Neural progenitor cell (in vitro differentiated cells): ENCODE results near the gene DNAI2. TPM values are rescaled to one million over a fixed set of nuclear protein-coding genes. Genes with fewer than 3 reads are reported as not detected.

ENCODE experiments used
- DNase-seq: peaks from one replicate; pipeline ENCODE4 v3.0.0-alpha.2; 2016; ENCODE audit warnings: low spot score
- H2AFZ ChIP-seq: fragments of 200-600 bp; sonication (generic); replicated peaks from 2 replicates; pipeline ENCODE4 v1.6.1; 2016; ENCODE audit warnings: antibody characterized with exemption
- H3F3A ChIP-seq: fragments of 200-600 bp; sonication (generic); 2 replicates; pipeline ENCODE4 v1.6.1; 2016; ENCODE audit warnings: antibody characterized with exemption, low read depth
- H3K27ac ChIP-seq: fragments of 200-600 bp; sonication (generic); 2 replicates; pipeline ENCODE4 v1.5.1; 2016; ENCODE audit warnings: mild to moderate bottlenecking
- H3K27me3 ChIP-seq: fragments of 200-600 bp; sonication (generic); 2 replicates; pipeline ENCODE4 v1.6.1; 2016; ENCODE audit warnings: mild to moderate bottlenecking, moderate library complexity
- H3K36me3 ChIP-seq: fragments of 200-600 bp; sonication (generic); 2 replicates; pipeline ENCODE4 v1.5.1; 2016
- H3K4me1 ChIP-seq: fragments of 200-600 bp; sonication (generic); 2 replicates; pipeline ENCODE4 v1.6.1; 2016; ENCODE audit warnings: mixed run types
- H3K4me2 ChIP-seq: fragments of 200-600 bp; sonication (generic); 2 replicates; pipeline ENCODE4 v1.6.1; 2016
- H3K4me3 ChIP-seq: fragments of 200-600 bp; sonication (generic); 2 replicates; pipeline ENCODE4 v1.5.1; 2016
- H3K79me2 ChIP-seq: fragments of 200-600 bp; sonication (generic); 2 replicates; pipeline ENCODE4 v1.6.1; 2016; ENCODE audit warnings: low read depth
- H3K9ac ChIP-seq: fragments of 200-600 bp; sonication (generic); 2 replicates; pipeline ENCODE4 v1.6.1; 2016
- H3K9me3 ChIP-seq: fragments of 200-600 bp; sonication (generic); 2 replicates; pipeline ENCODE4 v1.5.1; 2016; ENCODE audit warnings: low read depth
- H4K20me1 ChIP-seq: fragments of 200-600 bp; sonication (generic); 2 replicates; pipeline ENCODE4 v1.6.1; 2016; ENCODE audit warnings: low read depth
- H3K27ac Mint-ChIP-seq: 3 replicates; pipeline ENCODE4 v1.8.0; 2021; ENCODE audit warnings: mixed read lengths
- H3K27me3 Mint-ChIP-seq: 2 replicates; pipeline ENCODE4 v1.8.0; 2022; ENCODE audit warnings: low read depth, mild to moderate bottlenecking, inconsistent platforms, moderate library complexity, mixed read lengths; ENCODE audit not compliant: insufficient read depth
- H3K36me3 Mint-ChIP-seq: 3 replicates; pipeline ENCODE4 v1.8.0; 2021; ENCODE audit warnings: mixed read lengths
- H3K4me1 Mint-ChIP-seq: 3 replicates; pipeline ENCODE4 v1.8.0; 2021; ENCODE audit warnings: mixed read lengths
- H3K4me3 Mint-ChIP-seq: 3 replicates; pipeline ENCODE4 v1.8.0; 2021; ENCODE audit warnings: mild to moderate bottlenecking, moderate library complexity, mixed read lengths
- H3K9me3 Mint-ChIP-seq: 3 replicates; pipeline ENCODE4 v1.8.0; 2020; ENCODE audit warnings: mixed read lengths
- EZH2 ChIP-seq: fragments of 200-600 bp; sonication (generic); IDR thresholded peaks from 2 replicates; pipeline ENCODE4 v1.6.1; 2017; ENCODE audit warnings: antibody characterized with exemption, mild to moderate bottlenecking, moderate library complexity
- EZH2phosphoT487 ChIP-seq: fragments of 200-600 bp; sonication (generic); IDR thresholded peaks from 2 replicates; pipeline ENCODE4 v1.6.1; 2017; ENCODE audit warnings: antibody characterized with exemption
- total RNA-seq: library from RNA; depleted of rRNA; stranded (reverse); fragments of >200 nt; gene quantifications from 2 replicates; pipeline ENCODE4 v1.2.3, GENCODE V29; 2015; ENCODE audit warnings: low replicate concordance
- TF ChIP-seq, protein P1 (sequence below): fragments of 200-600 bp; sonication (generic); IDR thresholded peaks from 2 replicates; pipeline ENCODE4 v1.5.1; 2017; ENCODE audit warnings: antibody characterized with exemption, mild to moderate bottlenecking

The DNAI2 gene
- total RNA-seq, 1 donor from 2014 or later, result not detected

DNA sequence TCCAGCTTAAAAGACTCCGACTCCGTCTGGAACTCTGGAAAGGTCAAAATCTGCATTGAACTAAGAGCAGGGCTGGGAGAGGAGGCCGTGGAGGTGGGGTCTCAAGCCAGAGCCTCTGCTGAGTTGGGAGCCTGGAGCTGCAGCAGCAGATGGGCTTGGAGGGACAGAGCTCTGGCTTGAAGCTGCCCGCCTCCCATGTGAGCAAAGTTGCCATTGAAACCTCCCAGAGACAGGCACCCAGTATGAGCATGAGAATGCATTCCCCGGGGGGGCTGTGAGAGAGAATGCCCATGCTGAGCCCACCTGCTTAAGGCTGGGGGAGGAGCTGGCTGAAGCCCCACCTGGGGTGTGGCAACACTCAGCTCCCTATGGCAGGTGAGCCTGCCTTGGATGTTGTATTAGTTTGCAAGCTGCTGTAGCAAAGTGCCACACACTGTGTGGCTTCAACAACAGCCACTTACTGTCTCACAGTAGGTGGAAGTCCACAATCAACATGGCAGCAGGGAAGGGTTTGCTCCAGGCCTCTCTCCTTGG is 61.6 kb downstream of the DNAI2 start:
- Histone ChIP-seq H3K27me3 (no peaks in the 10 kb centered on the region), H3K27ac (no peak overlapping the region), H3K9me3 (no peaks in the 10 kb centered on the region), H3K4me3 (no peak overlapping the region), H2AFZ (no peak overlapping the region), H3K9ac (no peak overlapping the region), H3K4me2 (no peak overlapping the region), H3K36me3 (no peaks in the 10 kb centered on the region), H3F3A (no peaks in the 10 kb centered on the region), H3K79me2 (no peaks in the 10 kb centered on the region), H3K4me1 (peaks cover 12% of the 10 kb centered on the region), H4K20me1 (no peaks in the 10 kb centered on the region)
- TF ChIP-seq, protein P1, sequence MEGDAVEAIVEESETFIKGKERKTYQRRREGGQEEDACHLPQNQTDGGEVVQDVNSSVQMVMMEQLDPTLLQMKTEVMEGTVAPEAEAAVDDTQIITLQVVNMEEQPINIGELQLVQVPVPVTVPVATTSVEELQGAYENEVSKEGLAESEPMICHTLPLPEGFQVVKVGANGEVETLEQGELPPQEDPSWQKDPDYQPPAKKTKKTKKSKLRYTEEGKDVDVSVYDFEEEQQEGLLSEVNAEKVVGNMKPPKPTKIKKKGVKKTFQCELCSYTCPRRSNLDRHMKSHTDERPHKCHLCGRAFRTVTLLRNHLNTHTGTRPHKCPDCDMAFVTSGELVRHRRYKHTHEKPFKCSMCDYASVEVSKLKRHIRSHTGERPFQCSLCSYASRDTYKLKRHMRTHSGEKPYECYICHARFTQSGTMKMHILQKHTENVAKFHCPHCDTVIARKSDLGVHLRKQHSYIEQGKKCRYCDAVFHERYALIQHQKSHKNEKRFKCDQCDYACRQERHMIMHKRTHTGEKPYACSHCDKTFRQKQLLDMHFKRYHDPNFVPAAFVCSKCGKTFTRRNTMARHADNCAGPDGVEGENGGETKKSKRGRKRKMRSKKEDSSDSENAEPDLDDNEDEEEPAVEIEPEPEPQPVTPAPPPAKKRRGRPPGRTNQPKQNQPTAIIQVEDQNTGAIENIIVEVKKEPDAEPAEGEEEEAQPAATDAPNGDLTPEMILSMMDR, result no peak
- no peak for TF ChIP-seq EZH2phosphoT487
- TF ChIP-seq EZH2, result no peak
- H3K27ac Mint-ChIP-seq, result no peak overlapping the region
- H3K36me3 Mint-ChIP-seq, result no peaks in the 10 kb centered on the region
- H3K4me1 Mint-ChIP-seq, result peaks cover 28% of the 10 kb centered on the region
- peaks cover 7% of the 10 kb centered on the region for H3K27me3 Mint-ChIP-seq
- H3K4me3 Mint-ChIP-seq, result no peak overlapping the region
- H3K9me3 Mint-ChIP-seq, result no peaks in the 10 kb centered on the region
- DNase-seq, result no peak

DNA sequence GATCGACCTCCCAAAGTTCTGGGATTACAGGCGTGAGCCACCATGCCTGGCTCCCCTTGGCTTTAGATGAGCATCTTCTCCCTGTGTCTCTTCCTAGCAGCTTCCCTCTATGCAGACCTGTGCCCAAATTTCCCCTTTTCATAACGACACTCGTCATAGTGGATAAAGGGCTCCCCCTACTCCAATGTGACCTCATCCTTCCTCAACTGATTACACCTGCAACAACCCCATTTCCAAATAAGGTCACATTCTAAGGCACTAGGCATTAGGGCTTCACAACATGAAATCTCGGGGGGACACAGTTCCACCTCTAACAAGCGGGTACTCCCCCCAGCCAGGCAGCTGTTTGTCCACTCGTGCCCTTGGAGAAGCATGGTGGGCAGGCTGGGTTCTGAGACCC is 62.3 kb downstream of the DNAI2 start:
- Histone ChIP-seq H3K27ac (no peak overlapping the region), H3K4me2 (no peak overlapping the region), H4K20me1 (no peaks in the 10 kb centered on the region), H3F3A (no peaks in the 10 kb centered on the region), H3K9me3 (no peaks in the 10 kb centered on the region), H3K4me3 (no peak overlapping the region), H2AFZ (no peak overlapping the region), H3K36me3 (no peaks in the 10 kb centered on the region), H3K27me3 (no peaks in the 10 kb centered on the region), H3K79me2 (no peaks in the 10 kb centered on the region), H3K4me1 (peaks cover 12% of the 10 kb centered on the region), H3K9ac (no peak overlapping the region)
- Mint-ChIP-seq H3K27me3 (peaks cover 7% of the 10 kb centered on the region), H3K4me1 (peaks cover 26% of the 10 kb centered on the region), H3K9me3 (no peaks in the 10 kb centered on the region), H3K36me3 (no peaks in the 10 kb centered on the region), H3K27ac (no peak overlapping the region), H3K4me3 (no peak overlapping the region)
- no peak for DNase-seq
- no peak for TF ChIP-seq EZH2phosphoT487
- no peak for TF ChIP-seq EZH2
- TF ChIP-seq, protein P1, result no peak

DNA sequence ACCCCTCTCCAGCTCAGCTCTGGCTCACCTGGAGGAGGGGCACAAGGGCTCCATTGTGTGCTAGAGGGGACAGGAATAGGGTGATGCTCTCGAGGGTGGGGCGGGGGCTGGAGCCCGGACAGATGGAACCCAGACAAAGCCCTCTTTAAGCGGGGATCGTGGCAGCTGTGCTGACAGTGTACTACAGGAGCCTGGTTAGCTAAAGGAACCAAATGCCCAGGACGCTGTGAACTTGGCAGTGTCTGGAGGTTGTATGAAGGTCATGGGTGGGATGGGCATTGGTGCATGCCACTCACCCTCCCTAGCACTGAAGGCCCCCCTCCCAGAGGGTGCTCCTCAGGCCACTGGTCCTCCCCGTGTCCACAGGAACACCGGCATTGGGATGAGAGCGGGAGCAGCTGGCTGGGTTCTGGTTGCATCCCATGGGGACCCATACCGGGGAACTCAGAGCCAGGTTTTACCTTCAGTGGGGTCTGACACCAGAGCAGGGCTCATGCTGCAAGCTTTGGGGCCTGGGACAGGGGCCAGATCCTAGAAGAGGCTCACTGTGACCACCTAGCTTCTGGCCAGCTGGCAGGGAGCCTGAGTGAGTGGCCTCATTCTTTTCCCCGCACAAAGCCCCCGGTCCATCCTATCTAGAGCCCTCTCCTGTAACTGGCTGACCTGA is 63.9 kb downstream of the DNAI2 start:
- Mint-ChIP-seq H3K27ac (no peak overlapping the region), H3K4me3 (no peak overlapping the region), H3K27me3 (peaks cover 5% of the 10 kb centered on the region), H3K9me3 (no peaks in the 10 kb centered on the region), H3K36me3 (no peaks in the 10 kb centered on the region), H3K4me1 (peaks cover 17% of the 10 kb centered on the region)
- Histone ChIP-seq H3K4me2 (no peak overlapping the region), H4K20me1 (no peaks in the 10 kb centered on the region), H3K9me3 (no peaks in the 10 kb centered on the region), H2AFZ (no peak overlapping the region), H3K27me3 (no peaks in the 10 kb centered on the region), H3K79me2 (no peaks in the 10 kb centered on the region), H3K4me1 (peaks cover 7% of the 10 kb centered on the region), H3K9ac (no peak overlapping the region), H3K27ac (no peak overlapping the region), H3K4me3 (no peak overlapping the region), H3F3A (no peaks in the 10 kb centered on the region), H3K36me3 (no peaks in the 10 kb centered on the region)
- TF ChIP-seq, protein P1, result no peak
- TF ChIP-seq EZH2phosphoT487 (no peak), EZH2 (no peak)
- DNase-seq, result no peak
